HCT116 (cell line): ENCODE measurements around the gene GALNS. TPM values are rescaled to one million over a fixed set of nuclear protein-coding genes. Genes with fewer than 3 reads are reported as not detected.

Experiments used
- ATAC-seq: fragments of 200-7000 bp; cut with Tn5 transposase; 2 replicates; pipeline ENCODE4 v1.9.1; 2020; ENCODE audit warnings: mild to moderate bottlenecking, moderate library complexity
- BruUV-seq: library from RNA; stranded (reverse); fragments of 400-500 nt; replicated peaks from 2 replicates; lab custom pipeline; 2021; lab: Mats Ljungman, UMichigan
- CTCF ChIA-PET: fragments of 300-600 bp; sonication (Branson Sonifier 250); formaldehyde crosslinking; loops from one replicate; lab custom pipeline; 2021; ENCODE audit warnings: antibody characterized with exemption; lab: Charles Lee
- POLR2A ChIA-PET: fragments of 300-600, 350-600 bp; sonication (Branson Sonifier 250); formaldehyde crosslinking; loops from one replicate; lab custom pipeline; 2021; ENCODE audit warnings: antibody characterized with exemption; lab: Charles Lee
- RAD21 ChIA-PET, 2 experiments: fragments of 300-600 bp; sonication (Branson Sonifier 250); formaldehyde crosslinking; loops; one replicate each; lab custom pipeline; 2023; ENCODE audit warnings: low total read pairs in 2 of 2; ENCODE audit not compliant: uncharacterized antibody in 2 of 2, unreplicated experiment in 2 of 2, low non-redundant PET in 1 of 2; lab: Charles Lee
- DNase-seq: peaks from one replicate; pipeline ENCODE4 v3.0.0-alpha.2; 2010; ENCODE audit warnings: low read depth, low spot score
- H2AFZ ChIP-seq: fragments of 200-600 bp; shearing (Covaris generic), sonication (generic); 2 replicates; pipeline ENCODE4 v1.6.1; 2017; ENCODE audit warnings: low read depth, mixed run types, mixed read lengths, antibody characterized with exemption, low read length; ENCODE audit not compliant: poor library complexity, severe bottlenecking
- H3K27ac ChIP-seq: 2 replicates; pipeline ENCODE4 v1.5.1; 2012; ENCODE audit warnings: low read depth, low read length
- H3K27me3 ChIP-seq: fragments of 200-600 bp; sonication (generic); 2 replicates; pipeline ENCODE4 v1.6.1; 2016; ENCODE audit warnings: mixed run types, low read length, mixed read lengths; ENCODE audit not compliant: insufficient read depth
- H3K36me3 ChIP-seq, 2 experiments: fragments of 200-500 bp in 1 of 2; fragments of 200-600 bp in 1 of 2; sonication (Bioruptor generic) in 1 of 2; sonication (generic) in 1 of 2; 2 replicates each; pipeline versions ENCODE4 v1.5.1 to v1.6.1; 2014 to 2016; ENCODE audit warnings: low read length in 2 of 2, inconsistent platforms in 1 of 2, mixed read lengths in 1 of 2, mixed run types in 1 of 2; ENCODE audit not compliant: insufficient read depth in 2 of 2, control insufficient read depth in 1 of 2
- H3K4me1 ChIP-seq, 2 experiments: fragments of 200-600 bp in 1 of 2; sonication (generic) in 1 of 2; 2 replicates each; pipeline versions ENCODE4 v1.5.1 to v1.6.1; 2012 to 2017; ENCODE audit warnings: low read length in 2 of 2, inconsistent platforms in 1 of 2, mild to moderate bottlenecking in 1 of 2, mixed read lengths in 1 of 2, mixed run types in 1 of 2, moderate library complexity in 1 of 2; ENCODE audit not compliant: insufficient read depth in 2 of 2, control insufficient read depth in 1 of 2
- H3K4me2 ChIP-seq: fragments of 200-600 bp; sonication (generic); 2 replicates; pipeline ENCODE4 v1.6.1; 2017; ENCODE audit warnings: mixed run types, low read length, mixed read lengths
- H3K4me3 ChIP-seq, 2 experiments: fragments of 200-600 bp in 1 of 2; sonication (generic) in 1 of 2; replicated peaks in 1 of 2; 2 replicates each; pipeline ENCODE4 v1.5.1; 2011 to 2016; ENCODE audit warnings: low read length in 2 of 2, control low read depth in 1 of 2, low read depth in 1 of 2, mild to moderate bottlenecking in 1 of 2, mixed read lengths in 1 of 2, mixed run types in 1 of 2
- H3K79me2 ChIP-seq: fragments of 200-600 bp; sonication (generic); 2 replicates; pipeline ENCODE4 v1.6.1; 2017; ENCODE audit warnings: mild to moderate bottlenecking, mixed run types, low read length, moderate library complexity, mixed read lengths; ENCODE audit not compliant: insufficient read depth
- H3K9ac ChIP-seq: fragments of 200-600 bp; sonication (generic); 2 replicates; pipeline ENCODE4 v1.6.1; 2016; ENCODE audit warnings: low read length, mixed read lengths
- H3K9me2 ChIP-seq: fragments of 200-600 bp; sonication (generic), shearing (Covaris generic); 2 replicates; pipeline ENCODE4 v1.6.1; 2017; ENCODE audit warnings: mixed run types, mild to moderate bottlenecking, moderate library complexity; ENCODE audit not compliant: insufficient read depth
- H3K9me3 ChIP-seq, 2 experiments: fragments of 200-500 bp in 1 of 2; fragments of 200-600 bp in 1 of 2; sonication (Bioruptor generic) in 1 of 2; sonication (generic) in 1 of 2; 2 replicates each; pipeline ENCODE4 v1.6.1; 2014 to 2017; ENCODE audit warnings: low read length in 2 of 2, mixed read lengths in 2 of 2, inconsistent platforms in 1 of 2, low read depth in 1 of 2, mild to moderate bottlenecking in 1 of 2, mixed run types in 1 of 2, moderate library complexity in 1 of 2; ENCODE audit not compliant: control insufficient read depth in 1 of 2, insufficient read depth in 1 of 2
- H4K20me1 ChIP-seq: fragments of 200-600 bp; sonication (generic), shearing (Covaris generic); 2 replicates; pipeline ENCODE4 v1.6.1; 2017; ENCODE audit warnings: mixed run types, mild to moderate bottlenecking, moderate library complexity; ENCODE audit not compliant: insufficient read depth
- CBX3 ChIP-seq: IDR thresholded peaks from 2 replicates; pipeline ENCODE4 v1.6.1; 2012; ENCODE audit warnings: low read depth
- EGR1 ChIP-seq: IDR thresholded peaks from 2 replicates; pipeline ENCODE4 v1.6.1; 2012; ENCODE audit warnings: low read depth
- ELF1 ChIP-seq: IDR thresholded peaks from 2 replicates; pipeline ENCODE4 v1.6.1; 2012; ENCODE audit warnings: low read depth, borderline replicate concordance
- EZH2 ChIP-seq: fragments of 200-600 bp; sonication (generic); IDR thresholded peaks from 2 replicates; pipeline ENCODE4 v1.6.1; 2017; ENCODE audit warnings: antibody characterized with exemption, mixed run types
- EZH2phosphoT487 ChIP-seq: fragments of 200-600 bp; IDR thresholded peaks from 2 replicates; pipeline ENCODE4 v1.6.1; 2018; ENCODE audit warnings: antibody characterized with exemption, borderline replicate concordance
- MAX ChIP-seq: IDR thresholded peaks from 2 replicates; pipeline ENCODE4 v1.6.1; 2012
- POLR2A ChIP-seq: IDR thresholded peaks from 2 replicates; pipeline ENCODE4 v1.7.0; 2011; ENCODE audit warnings: borderline replicate concordance; ENCODE audit not compliant: insufficient read depth, insufficient read length; ENCODE audit errors: extremely low read depth
- POLR2AphosphoS5 ChIP-seq: IDR thresholded peaks from 2 replicates; pipeline ENCODE4 v1.6.1; 2011; ENCODE audit warnings: mild to moderate bottlenecking, low read depth, low read length, moderate library complexity
- RAD21 ChIP-seq: IDR thresholded peaks from 2 replicates; pipeline ENCODE4 v1.6.1; 2012; ENCODE audit warnings: low read depth, mild to moderate bottlenecking
- REST ChIP-seq: IDR thresholded peaks from 2 replicates; pipeline ENCODE4 v1.6.1; 2012; ENCODE audit warnings: low read depth
- SP1 ChIP-seq: IDR thresholded peaks from 2 replicates; pipeline ENCODE4 v1.6.1; 2012; ENCODE audit warnings: low read depth
- ZFX ChIP-seq: fragments of 450-650 bp; IDR thresholded peaks from 2 replicates; pipeline ENCODE4 v1.6.1; 2017
- intact Hi-C: fragments of 100-400 bp; cut with micrococcal nuclease; formaldehyde crosslinking; loops from 2 replicates; pipeline ENCODE4 v1.10.0; 2022
- total RNA-seq: library from RNA; stranded (reverse); gene quantifications from one replicate; pipeline ENCODE4 v1.2.1, GENCODE V29; 2021; ENCODE audit not compliant: unreplicated experiment

GALNS gene
- total RNA-seq, 1 experiment from 2014 or later: 44.6 TPM

GRCh38 chr16:88902744-88903143 lies 46.0 kb upstream of the GALNS start:
- H3K4me2 ChIP-seq: no peak overlapping the region
- TF ChIP-seq SP1 (no peak), CBX3 (no peak), EZH2phosphoT487 (no peak), RAD21 (no peak), EZH2 (no peak), ZFX (no peak), POLR2A (no peak), MAX (no peak), ELF1 (no peak), POLR2AphosphoS5 (no peak), EGR1 (no peak)
- H3K27ac ChIP-seq: no peak overlapping the region
- no peak overlapping the region for H3K9ac ChIP-seq
- DNase-seq (no peak), ATAC-seq (no peak)
- peaks cover 6 to 25% of the 10 kb centered on the region in 2 experiments for H3K4me1 ChIP-seq
- ChIA-PET POLR2A (no interaction called here), RAD21 (no interaction called here), CTCF (no interaction called here)
- intact Hi-C loops: no loop called here
- H3K79me2 ChIP-seq: no peaks in the 10 kb centered on the region
- no peaks in the 10 kb centered on the region for H3K27me3 ChIP-seq
- no peaks in the 10 kb centered on the region for H4K20me1 ChIP-seq
- no peak overlapping the region for H2AFZ ChIP-seq
- BruUV-seq: no TSS peak
- no peaks in the 10 kb centered on the region for H3K9me3 ChIP-seq
- no peaks in the 10 kb centered on the region for H3K36me3 ChIP-seq
- no peaks in the 10 kb centered on the region for H3K9me2 ChIP-seq
- H3K4me3 ChIP-seq: no peak overlapping the region

GRCh38 chr16:88901718-88902337 lies 45.1 kb upstream of the GALNS start:
- intact Hi-C loops: no loop called here
- Histone ChIP-seq H3K36me3 (no peaks in the 10 kb centered on the region; a peak in 1 of 4 replicates), H3K4me1 (peaks cover 2 to 18% of the 10 kb centered on the region in 2 experiments; a peak in 3 of 4 replicates), H3K79me2 (no peaks in the 10 kb centered on the region)
- ATAC-seq: no peak
- ChIA-PET RAD21 (no interaction called here), POLR2A (no interaction called here)
- no peak for TF ChIP-seq REST
- TF ChIP-seq, all 23 proteins: peak for 0
- no peaks in the 10 kb centered on the region for H3K9me2 ChIP-seq
- H3K9ac ChIP-seq: no peak overlapping the region
- H3K27ac ChIP-seq: no peak overlapping the region; the same call in 1 of the 2 replicates
- no peak overlapping the region for H3K4me2 ChIP-seq
- no peaks in the 10 kb centered on the region for H4K20me1 ChIP-seq
- no TSS peak for BruUV-seq
- no peaks in the 10 kb centered on the region for H3K27me3 ChIP-seq
- no peak overlapping the region for H3K4me3 ChIP-seq
- no peak overlapping the region for H2AFZ ChIP-seq
- CTCF ChIA-PET: no interaction called here
- DNase-seq: no peak
- H3K9me3 ChIP-seq: no peaks in the 10 kb centered on the region
